Activated gamma-delta T cell (primary cell): ENCODE measurements around the gene RBBP8NL.

ENCODE experiments used
- DNase-seq: peaks from one replicate; lab custom pipeline; 2025; lab: John Stamatoyannopoulos, UW
- total RNA-seq, 2 donors: gene quantifications; one replicate each; lab custom pipeline; 2026; lab: John Stamatoyannopoulos, UW

Gene RBBP8NL
- 0 reads per million in 2 donors for total RNA-seq

- no peak for DNase-seq
Measured at GRCh38 chr20:62427172-62428001, at the start of gene RBBP8NL. Gene RBBP8NL (minus strand): TSS chr20:62427539. CDS start chr20:62419647, 7,892 bp downstream.

- no peak for DNase-seq
Measured at GRCh38 chr20:62476056-62476838, 48.9 kb upstream of the RBBP8NL start.

- no peak for DNase-seq
Measured at GRCh38 chr20:62475772-62476055, 48.4 kb upstream of the RBBP8NL start, which contains the start of gene GATA5. Gene GATA5 (minus strand): TSS chr20:62475995. CDS start chr20:62475521, 474 bp downstream.

- no peak for DNase-seq
Measured at GRCh38 chr20:62475027-62475771, 47.9 kb upstream of the RBBP8NL start.

GRCh38 chr20:62474604-62475026, 47.3 kb upstream of the RBBP8NL start:
- DNase-seq = no peak

GRCh38 chr20:62473717-62474603, 46.6 kb upstream of the RBBP8NL start:
- DNase-seq = no peak

- DNase-seq = no peak
Measured at GRCh38 chr20:62472941-62473585, 45.7 kb upstream of the RBBP8NL start.

GRCh38 chr20:62472138-62472940, 45.0 kb upstream of the RBBP8NL start:
- no peak for DNase-seq

- DNase-seq = no peak
Measured at GRCh38 chr20:62470459-62470858, 43.1 kb upstream of the RBBP8NL start.

- no peak for DNase-seq
Measured at GRCh38 chr20:62470001-62470400, 42.7 kb upstream of the RBBP8NL start.

- DNase-seq = no peak
Measured at GRCh38 chr20:62469352-62469751, 42.0 kb upstream of the RBBP8NL start.

- DNase-seq = no peak
Measured at GRCh38 chr20:62466806-62467537, 39.6 kb upstream of the RBBP8NL start.

- DNase-seq = no peak
Measured at GRCh38 chr20:62466072-62466760, 38.9 kb upstream of the RBBP8NL start.

GRCh38 chr20:62464990-62465389, 37.7 kb upstream of the RBBP8NL start:
- DNase-seq = no peak

GRCh38 chr20:62464425-62464770, 37.1 kb upstream of the RBBP8NL start:
- DNase-seq = no peak

- DNase-seq = no peak
Measured at GRCh38 chr20:62463651-62464424, 36.5 kb upstream of the RBBP8NL start.

- DNase-seq = no peak
Measured at GRCh38 chr20:62462976-62463592, 35.7 kb upstream of the RBBP8NL start.
